GM12891 (cell line): ENCODE data around the gene RAPH1.

Experiments used
- POLR2A ChIP-seq: IDR thresholded peaks from 2 replicates; pipeline ENCODE4 v1.6.1; 2011; ENCODE audit warnings: low read depth, low read length, control low read depth
- POLR2AphosphoS5 ChIP-seq: IDR thresholded peaks from 2 replicates; pipeline ENCODE4 v1.6.1; 2011; ENCODE audit warnings: low read depth, low read length, control low read depth
- POU2F2 ChIP-seq: IDR thresholded peaks from 2 replicates; pipeline ENCODE4 v1.6.1; 2011; ENCODE audit warnings: low read depth, mild to moderate bottlenecking, control low read depth, low read length, moderate library complexity

DNA sequence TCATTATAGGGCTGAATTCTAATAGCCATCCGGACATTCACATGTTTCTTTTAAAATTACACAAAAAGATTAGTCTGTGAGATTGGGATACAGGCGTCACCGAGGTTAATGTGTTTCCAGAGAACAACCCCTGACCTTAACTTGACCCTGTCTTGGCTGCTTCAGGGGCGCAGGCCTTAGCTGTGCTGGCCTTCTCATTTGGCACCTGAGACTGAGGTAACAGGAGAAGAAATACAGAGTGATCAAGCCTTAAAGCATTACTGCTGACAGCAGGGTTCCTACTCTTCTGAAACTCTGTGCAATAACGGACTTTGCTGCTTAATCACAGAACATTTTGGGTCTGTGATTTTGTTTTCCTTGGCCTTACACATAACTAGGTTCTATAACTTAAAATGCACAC lies 92.6 kb downstream of the RAPH1 start:
- TF ChIP-seq POLR2AphosphoS5 (no peak), POLR2A (no peak), POU2F2 (no peak)
